ENCODE results near the gene UFL1. TPM values are rescaled to one million over a fixed set of nuclear protein-coding genes. Genes with fewer than 3 reads are reported as not detected.

The UFL1 gene
- total RNA-seq, 1 donor from 2014 or later = 22.6 TPM

DNA sequence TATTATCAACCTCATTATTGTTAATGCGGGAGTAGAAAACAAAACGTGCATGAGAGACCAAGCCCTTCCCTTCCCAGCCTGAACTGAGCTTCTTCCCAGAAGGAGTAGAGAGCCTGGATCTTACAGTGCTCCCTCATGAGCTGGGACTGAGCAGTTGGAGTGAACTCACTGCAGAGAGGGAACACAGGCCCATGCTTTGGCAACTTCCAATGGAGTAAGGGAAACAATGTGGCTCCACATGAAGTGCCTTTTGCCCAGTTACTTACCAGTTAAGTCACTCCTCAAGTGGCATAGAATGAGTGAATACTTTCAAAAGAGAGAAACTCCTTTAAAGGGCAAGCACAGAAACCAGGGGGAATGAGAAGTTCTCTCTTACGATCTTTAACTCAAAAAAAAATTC, 53.8 kb downstream of the UFL1 start:
- DNase-seq = no peak

- no peak for DNase-seq
Measured at GRCh38 chr6:96576221-96576620, 54.6 kb downstream of the UFL1 start.

- DNase-seq = no peak
Measured at GRCh38 chr6:96582021-96582420, 60.4 kb downstream of the UFL1 start.

DNA sequence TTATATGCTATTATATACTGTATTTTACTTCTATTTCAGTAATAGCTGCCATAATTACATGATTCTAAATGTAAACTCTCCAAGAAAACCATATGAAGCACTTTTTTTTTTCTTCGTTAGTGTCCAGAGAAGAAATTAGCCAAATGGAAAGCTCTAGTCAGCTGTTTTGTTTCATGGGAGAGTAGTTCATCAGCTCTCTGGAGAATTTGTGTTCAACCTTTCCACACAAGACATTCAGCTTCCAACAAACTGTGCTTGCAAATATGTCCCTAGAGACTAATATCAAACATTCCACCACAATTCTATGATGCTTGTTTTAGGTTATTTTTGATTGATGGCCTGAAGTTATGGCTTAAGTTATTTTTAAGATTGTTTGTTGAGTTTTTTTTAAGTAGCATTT, 60.8 kb downstream of the UFL1 start:
- no peak for DNase-seq

DNA sequence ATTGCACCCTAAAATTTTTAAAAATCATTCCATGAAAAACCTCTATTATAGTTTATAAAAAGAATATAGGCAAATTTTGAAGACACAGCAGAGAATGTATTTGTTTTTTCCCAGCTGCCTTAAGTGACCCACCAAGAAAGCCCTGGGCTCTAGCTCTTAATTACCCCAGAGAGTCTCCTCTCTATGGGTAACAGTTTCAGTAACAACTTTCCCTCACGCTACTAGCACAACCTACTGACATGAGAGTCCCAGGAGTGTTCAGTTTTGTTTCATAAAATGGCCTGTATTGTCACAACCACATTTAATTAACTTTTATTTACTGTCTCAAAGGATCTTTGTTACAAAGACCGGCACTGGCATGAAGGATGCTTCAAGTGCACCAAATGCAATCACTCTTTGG, 82.8 kb downstream of the UFL1 start:
- no peak for DNase-seq

Other genes starting within 250 kb of the UFL1 start
- not detected in 2 replicates for gene FHL5, start 41.3 kb downstream of the UFL1 start, total RNA-seq

Measured in dermis blood vessel endothelial cell (primary cell).